Vagina (tissue), 2 donors: Measurements from ENCODE around the gene ARL5C. TPM values are rescaled to one million over a fixed set of nuclear protein-coding genes. Genes with fewer than 3 reads are reported as not detected.

Source experiments
- DNase-seq, 2 donors: peaks; one replicate each; pipeline ENCODE4 v3.0.0-alpha.2; 2017; ENCODE audit errors: extremely low spot score in 2 of 2
- H3K27ac ChIP-seq: fragments of 200-600 bp; sonication (generic); one replicate; pipeline ENCODE4 v1.5.1; 2019
- H3K27me3 ChIP-seq: fragments of 200-600 bp; sonication (generic); one replicate; pipeline ENCODE4 v1.5.1; 2019
- H3K36me3 ChIP-seq, 2 donors: fragments of 200-600 bp; sonication (generic); one replicate each; pipeline ENCODE4 v1.5.1; 2017 to 2019
- H3K4me1 ChIP-seq: fragments of 200-600 bp; sonication (generic); one replicate; pipeline ENCODE4 v1.5.1; 2019
- H3K4me3 ChIP-seq, 2 donors: fragments of 200-600 bp; sonication (generic); 1 replicate in 1 of 2; 2 replicates in 1 of 2; pipeline ENCODE4 v1.5.1; 2016 to 2019
- H3K9me3 ChIP-seq: fragments of 200-600 bp; sonication (generic); one replicate; pipeline ENCODE4 v1.5.1; 2019
- POLR2A ChIP-seq, 2 donors: fragments of 450-650 bp; IDR thresholded peaks; one replicate each; pipeline ENCODE4 v1.6.1; 2017; ENCODE audit warnings: antibody characterized with exemption in 2 of 2, mild to moderate bottlenecking in 2 of 2, moderate library complexity in 2 of 2
- POLR2AphosphoS5 ChIP-seq, 2 donors: sonication (generic); formaldehyde crosslinking; IDR thresholded peaks; one replicate each; pipeline ENCODE4 v1.9.0; 2017; ENCODE audit warnings: antibody characterized with exemption in 2 of 2, mild to moderate bottlenecking in 2 of 2, low read depth in 1 of 2; ENCODE audit not compliant: insufficient read depth in 1 of 2
- intact Hi-C: fragments of 100-400 bp; cut with DNase I; formaldehyde crosslinking; loops from one replicate; pipeline ENCODE4 v1.15.1; 2023
- total RNA-seq: library from RNA; depleted of rRNA; stranded (reverse); fragments of >200 nt; gene quantifications from one replicate; pipeline ENCODE4 v1.2.3, GENCODE V29; 2016
- TF ChIP-seq, protein P1 (sequence below), 3 experiments: fragments of 450-650 bp in 2 of 3; fragments of 200-600 bp in 1 of 3; sonication (generic) in 1 of 3; IDR thresholded peaks; one replicate each; pipeline ENCODE4 v1.5.1; 2017 to 2019; ENCODE audit warnings: antibody characterized with exemption in 3 of 3, mild to moderate bottlenecking in 2 of 3, moderate library complexity in 2 of 3

ARL5C gene
- total RNA-seq, 1 donor from 2014 or later = not detected

DNA sequence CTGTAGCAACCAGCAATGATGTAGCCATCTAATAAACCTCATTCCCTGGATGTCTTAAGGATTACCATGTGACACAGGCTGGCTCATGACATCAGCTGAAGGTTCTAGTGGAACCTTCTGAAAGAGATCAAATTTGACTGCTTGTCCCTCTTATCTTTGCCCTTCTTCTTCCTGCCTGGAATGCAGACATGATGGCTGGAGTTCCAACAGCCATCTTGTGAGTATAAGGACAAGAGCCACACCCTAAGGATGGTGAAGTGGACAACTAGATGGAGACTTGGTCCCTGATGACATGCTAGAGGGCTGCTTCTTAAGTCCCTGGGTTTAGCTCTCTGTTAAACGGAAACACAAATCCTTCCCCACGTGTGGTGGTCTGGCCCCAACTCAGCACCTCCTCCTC lies 52.1 kb downstream of the ARL5C start:
- no peak for DNase-seq
- H3K9me3 ChIP-seq = no peaks in the 10 kb centered on the region
- no peak for TF ChIP-seq POLR2AphosphoS5 (IDR thresholded peaks at IDR 0.05; ENCODE audit: insufficient read depth in 1 of 2, low read depth in 1 of 2)
- no peak for TF ChIP-seq POLR2A (IDR thresholded peaks at IDR 0.05)
- TF ChIP-seq, protein P1, sequence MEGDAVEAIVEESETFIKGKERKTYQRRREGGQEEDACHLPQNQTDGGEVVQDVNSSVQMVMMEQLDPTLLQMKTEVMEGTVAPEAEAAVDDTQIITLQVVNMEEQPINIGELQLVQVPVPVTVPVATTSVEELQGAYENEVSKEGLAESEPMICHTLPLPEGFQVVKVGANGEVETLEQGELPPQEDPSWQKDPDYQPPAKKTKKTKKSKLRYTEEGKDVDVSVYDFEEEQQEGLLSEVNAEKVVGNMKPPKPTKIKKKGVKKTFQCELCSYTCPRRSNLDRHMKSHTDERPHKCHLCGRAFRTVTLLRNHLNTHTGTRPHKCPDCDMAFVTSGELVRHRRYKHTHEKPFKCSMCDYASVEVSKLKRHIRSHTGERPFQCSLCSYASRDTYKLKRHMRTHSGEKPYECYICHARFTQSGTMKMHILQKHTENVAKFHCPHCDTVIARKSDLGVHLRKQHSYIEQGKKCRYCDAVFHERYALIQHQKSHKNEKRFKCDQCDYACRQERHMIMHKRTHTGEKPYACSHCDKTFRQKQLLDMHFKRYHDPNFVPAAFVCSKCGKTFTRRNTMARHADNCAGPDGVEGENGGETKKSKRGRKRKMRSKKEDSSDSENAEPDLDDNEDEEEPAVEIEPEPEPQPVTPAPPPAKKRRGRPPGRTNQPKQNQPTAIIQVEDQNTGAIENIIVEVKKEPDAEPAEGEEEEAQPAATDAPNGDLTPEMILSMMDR (IDR thresholded peaks at IDR 0.05) = no peak
- no peak overlapping the region for H3K27ac ChIP-seq
- no peaks in the 10 kb centered on the region for H3K36me3 ChIP-seq
- intact Hi-C loops = no loop called here
- H3K27me3 ChIP-seq = no peaks in the 10 kb centered on the region
- no peak overlapping the region for H3K4me3 ChIP-seq
- H3K4me1 ChIP-seq = peaks cover 13% of the 10 kb centered on the region

DNA sequence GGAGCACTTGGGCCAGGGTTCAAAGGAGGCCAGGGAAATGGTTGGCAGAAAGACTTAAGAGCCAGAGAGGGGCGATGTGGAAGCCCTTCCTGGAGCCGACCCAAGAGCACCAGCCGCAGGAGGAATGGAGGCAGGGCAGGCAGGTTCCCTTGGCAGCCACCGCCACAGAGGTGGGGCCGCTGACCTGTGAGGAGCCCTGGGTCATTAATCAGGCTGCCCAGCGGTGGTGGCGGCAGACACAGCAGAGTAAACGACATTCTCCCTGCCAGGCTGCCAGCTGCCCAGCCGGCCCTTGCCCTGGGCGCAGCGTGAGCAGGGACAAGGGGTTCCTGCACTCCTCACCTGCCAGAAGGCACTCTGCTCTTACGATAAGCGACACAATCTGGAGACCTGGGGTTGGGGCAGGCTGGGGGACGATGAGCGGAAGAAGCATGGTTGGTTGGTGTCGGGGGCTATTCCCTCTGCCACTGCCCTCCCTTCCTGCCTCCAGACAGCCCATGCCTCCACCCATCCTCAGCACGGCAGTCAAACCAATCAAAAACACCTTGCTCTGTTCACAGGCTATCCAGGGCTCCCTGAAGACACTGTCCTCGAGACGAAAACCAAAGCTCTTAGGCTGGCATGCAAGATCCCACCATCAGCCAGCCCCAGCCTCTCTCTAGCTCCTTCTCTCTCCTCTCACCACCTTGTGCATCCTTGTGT lies 55.4 kb downstream of the ARL5C start:
- Histone ChIP-seq H3K27ac (no peak overlapping the region), H3K4me1 (peaks cover 13% of the 10 kb centered on the region), H3K4me3 (no peak overlapping the region), H3K27me3 (no peaks in the 10 kb centered on the region), H3K36me3 (no peaks in the 10 kb centered on the region), H3K9me3 (no peaks in the 10 kb centered on the region)
- no peak for DNase-seq
- intact Hi-C loops = no loop called here
- TF ChIP-seq POLR2AphosphoS5 (IDR thresholded peaks at IDR 0.05; ENCODE audit: insufficient read depth in 1 of 2, low read depth in 1 of 2) = no peak
- no peak for TF ChIP-seq POLR2A (IDR thresholded peaks at IDR 0.05)
- TF ChIP-seq, protein P1 (IDR thresholded peaks at IDR 0.05) = no peak

DNA sequence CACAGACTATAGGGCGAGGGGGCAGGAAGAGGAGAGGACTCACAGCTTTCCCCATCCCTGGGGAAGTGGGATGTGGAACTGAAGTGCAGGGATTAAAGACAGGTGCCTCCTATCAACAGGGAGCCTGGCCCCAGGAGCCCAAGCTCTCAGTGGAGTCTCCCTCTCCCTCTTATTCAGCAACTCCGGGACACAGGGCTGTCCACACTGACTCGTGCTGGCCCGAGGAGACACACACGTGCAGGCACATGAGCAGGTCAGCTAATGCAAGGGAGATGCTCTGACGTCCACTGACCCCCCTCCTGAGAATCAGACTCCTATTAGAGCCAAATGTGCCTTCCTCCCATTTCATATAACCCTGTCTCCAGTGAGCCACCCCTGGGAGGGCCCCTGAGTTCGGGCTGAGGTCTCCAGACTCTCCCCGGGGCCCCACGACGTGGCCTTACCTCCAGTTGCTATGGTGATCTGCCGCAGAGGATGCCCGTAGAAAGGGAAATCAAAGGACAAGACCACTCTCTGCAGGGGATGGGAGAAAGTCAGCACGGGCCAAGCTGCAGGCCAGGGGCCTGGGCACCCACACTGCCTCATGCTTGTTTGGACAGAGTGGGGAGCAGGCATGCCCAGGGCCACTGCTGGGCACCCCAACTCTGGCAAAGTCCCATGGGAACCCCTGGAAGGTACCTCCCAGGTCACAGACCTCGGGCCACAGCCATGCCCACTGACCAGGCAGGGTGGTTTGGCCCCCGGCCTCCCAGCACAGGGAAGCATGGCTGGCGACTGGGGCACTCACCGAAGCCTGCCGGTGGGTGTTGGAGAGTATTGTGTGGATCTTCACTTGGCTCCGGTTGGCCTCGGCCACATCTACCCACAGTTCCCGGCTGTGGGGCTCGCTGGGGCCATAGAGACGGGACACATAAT lies 57.2 kb downstream of the ARL5C start:
- TF ChIP-seq, protein P1 (IDR thresholded peaks at IDR 0.05) = no peak
- TF ChIP-seq POLR2A (IDR thresholded peaks at IDR 0.05) = no peak
- no peak for TF ChIP-seq POLR2AphosphoS5 (IDR thresholded peaks at IDR 0.05; ENCODE audit: insufficient read depth in 1 of 2, low read depth in 1 of 2)
- Histone ChIP-seq H3K27me3 (no peaks in the 10 kb centered on the region), H3K36me3 (no peaks in the 10 kb centered on the region), H3K9me3 (no peaks in the 10 kb centered on the region), H3K4me1 (no peaks in the 10 kb centered on the region), H3K4me3 (no peak overlapping the region), H3K27ac (no peak overlapping the region)
- intact Hi-C loops = no loop called here
- DNase-seq = no peak

DNA sequence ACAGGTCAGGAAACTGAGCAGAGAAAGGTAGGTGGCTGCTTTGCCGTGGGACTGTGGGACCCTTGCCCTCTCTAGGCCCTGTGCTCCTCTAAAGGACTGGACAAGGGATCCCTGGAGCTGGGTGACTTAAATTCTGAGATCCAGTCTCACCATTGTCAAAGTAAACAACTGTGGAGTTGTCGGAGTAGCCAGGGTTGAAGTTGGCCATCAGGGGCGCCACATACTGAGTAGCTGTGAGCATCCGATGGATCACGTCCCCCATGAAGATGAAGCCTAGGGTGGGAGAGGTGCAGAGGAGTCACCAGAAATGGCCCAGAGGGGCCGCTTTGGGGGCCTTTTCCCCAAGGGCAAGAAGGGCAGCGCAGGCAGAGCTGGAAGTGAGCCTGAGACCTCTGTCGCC lies 58.0 kb downstream of the ARL5C start:
- no peak for DNase-seq
- no peak overlapping the region for H3K4me3 ChIP-seq
- intact Hi-C loops = no loop called here
- no peak overlapping the region for H3K27ac ChIP-seq
- H3K36me3 ChIP-seq = no peaks in the 10 kb centered on the region
- H3K9me3 ChIP-seq = no peaks in the 10 kb centered on the region
- H3K4me1 ChIP-seq = no peaks in the 10 kb centered on the region
- H3K27me3 ChIP-seq = no peaks in the 10 kb centered on the region
- TF ChIP-seq, protein P1 (IDR thresholded peaks at IDR 0.05) = no peak
- TF ChIP-seq POLR2AphosphoS5 (IDR thresholded peaks at IDR 0.05; ENCODE audit: insufficient read depth in 1 of 2, low read depth in 1 of 2) (no peak), POLR2A (IDR thresholded peaks at IDR 0.05) (no peak)
